ENCODE measurements around the gene TSPAN11. TPM values are rescaled to one million over a fixed set of nuclear protein-coding genes. Genes with fewer than 3 reads are reported as not detected.

TSPAN11 gene
- total RNA-seq, 1 experiment from 2014 or later, result 4.6 TPM

DNA sequence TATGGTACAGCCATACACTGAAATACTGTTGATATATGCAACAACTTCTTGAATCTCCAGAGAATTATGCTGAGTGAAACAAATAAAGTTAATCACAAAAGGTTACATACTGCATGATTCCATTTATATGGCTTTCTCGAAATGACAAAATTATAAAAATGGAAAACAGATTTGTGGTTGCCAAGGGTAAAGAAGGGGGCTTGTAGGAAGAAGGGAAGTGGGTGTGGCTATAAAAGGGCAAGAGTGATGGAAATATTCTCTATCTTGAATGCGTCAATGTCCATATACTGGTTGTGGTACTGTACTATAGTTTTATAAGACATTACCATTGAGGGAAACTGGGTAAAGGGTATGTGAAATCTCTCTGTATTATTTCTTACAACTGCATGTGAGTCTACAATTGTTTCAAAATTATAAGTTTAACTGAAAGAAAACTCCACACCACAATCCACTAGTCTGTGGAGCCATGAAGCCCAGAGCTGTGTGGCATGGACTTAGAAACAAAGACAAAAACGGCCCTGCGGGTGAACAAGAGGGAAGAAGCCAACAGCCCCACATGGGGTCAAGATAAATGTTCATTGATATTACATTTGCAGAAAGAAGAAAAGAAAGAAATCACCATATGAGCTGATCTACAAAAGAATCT lies 18.3 kb upstream of the TSPAN11 start (continued):
- TF ChIP-seq, protein P1, sequence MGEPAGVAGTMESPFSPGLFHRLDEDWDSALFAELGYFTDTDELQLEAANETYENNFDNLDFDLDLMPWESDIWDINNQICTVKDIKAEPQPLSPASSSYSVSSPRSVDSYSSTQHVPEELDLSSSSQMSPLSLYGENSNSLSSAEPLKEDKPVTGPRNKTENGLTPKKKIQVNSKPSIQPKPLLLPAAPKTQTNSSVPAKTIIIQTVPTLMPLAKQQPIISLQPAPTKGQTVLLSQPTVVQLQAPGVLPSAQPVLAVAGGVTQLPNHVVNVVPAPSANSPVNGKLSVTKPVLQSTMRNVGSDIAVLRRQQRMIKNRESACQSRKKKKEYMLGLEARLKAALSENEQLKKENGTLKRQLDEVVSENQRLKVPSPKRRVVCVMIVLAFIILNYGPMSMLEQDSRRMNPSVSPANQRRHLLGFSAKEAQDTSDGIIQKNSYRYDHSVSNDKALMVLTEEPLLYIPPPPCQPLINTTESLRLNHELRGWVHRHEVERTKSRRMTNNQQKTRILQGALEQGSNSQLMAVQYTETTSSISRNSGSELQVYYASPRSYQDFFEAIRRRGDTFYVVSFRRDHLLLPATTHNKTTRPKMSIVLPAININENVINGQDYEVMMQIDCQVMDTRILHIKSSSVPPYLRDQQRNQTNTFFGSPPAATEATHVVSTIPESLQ (CRISPR knock-in tag; IDR thresholded peaks at IDR 0.05), result no peak
- TF ChIP-seq, protein P2, sequence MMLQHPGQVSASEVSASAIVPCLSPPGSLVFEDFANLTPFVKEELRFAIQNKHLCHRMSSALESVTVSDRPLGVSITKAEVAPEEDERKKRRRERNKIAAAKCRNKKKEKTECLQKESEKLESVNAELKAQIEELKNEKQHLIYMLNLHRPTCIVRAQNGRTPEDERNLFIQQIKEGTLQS (CRISPR knock-in tag; conservative IDR thresholded peaks at IDR 0.05), result no peak

DNA sequence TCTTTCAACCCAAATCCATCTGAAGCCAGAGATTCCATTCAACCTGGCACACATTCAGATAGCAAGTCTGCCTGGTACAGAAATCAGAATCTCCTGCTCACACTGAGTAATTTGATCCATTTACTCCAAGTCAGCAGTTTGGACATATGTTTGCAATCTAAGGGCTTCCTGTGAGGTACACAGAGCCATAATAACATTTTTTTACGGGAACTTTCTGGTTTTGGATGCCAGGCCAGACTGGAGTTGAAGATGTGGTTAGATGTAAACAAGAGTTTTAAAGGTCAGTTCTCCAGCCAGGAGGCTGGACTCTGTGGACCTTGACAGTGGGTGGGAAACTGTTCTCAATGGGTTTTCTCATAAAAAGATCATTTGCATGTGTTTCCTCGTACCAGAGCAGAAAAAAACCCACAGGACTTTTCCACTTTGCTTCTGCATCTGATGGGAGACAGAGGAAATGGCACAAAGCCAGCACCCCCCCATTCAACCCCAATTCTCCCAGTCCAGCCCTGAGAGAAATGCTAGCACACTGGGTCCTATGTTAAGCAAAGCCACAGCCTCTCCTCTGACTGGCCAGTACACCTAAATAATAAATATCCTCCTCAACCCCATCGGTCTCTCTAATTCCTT lies 17.7 kb upstream of the TSPAN11 start:
- Mint-ChIP-seq H3K27ac (0 out of 2 replicates have a peak overlapping the region, but pooled peaks have one; percentile 1), H3K27me3 (ENCODE audit: low read depth) (peaks cover 7% of the 10 kb centered on the region; the same call in 1 of the 2 replicates), H3K4me1 (peaks cover 30% of the 10 kb centered on the region), H3K4me3 (no peak overlapping the region), H3K9me3 (peaks cover 9% of the 10 kb centered on the region), H3K36me3 (0 out of 2 replicates have a peak, but pooled peaks cover 6% of the 10 kb centered on the region)
- CTCF ChIA-PET, result no interaction called here
- POLR2A ChIA-PET, result no interaction called here
- no peak for DNase-seq (ENCODE audit: low spot score)
- no peak for ATAC-seq
- TF ChIP-seq NFE2L1 (CRISPR knock-in tag; IDR thresholded peaks at IDR 0.05), result no peak
- TF ChIP-seq, protein P3, sequence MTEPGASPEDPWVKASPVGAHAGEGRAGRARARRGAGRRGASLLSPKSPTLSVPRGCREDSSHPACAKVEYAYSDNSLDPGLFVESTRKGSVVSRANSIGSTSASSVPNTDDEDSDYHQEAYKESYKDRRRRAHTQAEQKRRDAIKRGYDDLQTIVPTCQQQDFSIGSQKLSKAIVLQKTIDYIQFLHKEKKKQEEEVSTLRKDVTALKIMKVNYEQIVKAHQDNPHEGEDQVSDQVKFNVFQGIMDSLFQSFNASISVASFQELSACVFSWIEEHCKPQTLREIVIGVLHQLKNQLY (CRISPR knock-in tag; IDR thresholded peaks at IDR 0.05), result no peak
- no peak for TF ChIP-seq MYBL2 (CRISPR knock-in tag; IDR thresholded peaks at IDR 0.05)

DNA sequence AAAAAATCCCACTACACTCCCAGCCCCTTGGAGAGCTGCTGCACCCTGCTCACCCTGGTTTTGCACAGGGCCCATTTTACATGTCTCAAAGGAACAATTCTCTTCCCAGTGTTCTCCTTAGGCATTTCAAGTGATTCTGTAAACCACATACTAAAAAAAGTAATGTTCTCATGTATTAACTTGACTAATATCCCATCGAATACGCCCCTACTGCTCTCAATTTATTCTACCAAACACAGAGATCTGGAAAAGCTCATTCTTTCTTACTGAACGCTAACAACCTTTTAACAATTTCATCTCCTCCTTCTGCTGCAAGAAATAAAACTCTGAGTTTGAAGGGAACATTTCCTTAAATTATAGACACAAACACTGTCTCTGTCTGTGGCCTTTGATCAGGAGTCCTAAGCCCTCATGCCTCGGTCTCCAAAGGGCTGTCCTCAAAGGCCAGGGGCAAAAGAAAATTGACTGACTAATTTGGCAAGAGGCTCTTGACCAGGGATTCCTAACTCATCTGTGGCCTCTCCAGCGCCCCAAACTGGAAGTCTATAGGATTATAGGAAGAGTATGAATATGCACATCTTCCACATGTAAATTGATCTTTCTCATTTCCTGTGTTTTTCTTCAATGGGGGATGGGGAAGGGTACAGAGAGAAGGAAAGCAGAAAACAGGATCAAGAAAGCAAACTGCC lies 17.1 kb upstream of the TSPAN11 start:
- ATAC-seq, result 0 out of 2 replicates have a peak, but pooled peaks have one; percentile 19
- H3K27me3 Mint-ChIP-seq (ENCODE audit: low read depth), result peaks cover 10% of the 10 kb centered on the region; the same call in 1 of the 2 replicates

DNA sequence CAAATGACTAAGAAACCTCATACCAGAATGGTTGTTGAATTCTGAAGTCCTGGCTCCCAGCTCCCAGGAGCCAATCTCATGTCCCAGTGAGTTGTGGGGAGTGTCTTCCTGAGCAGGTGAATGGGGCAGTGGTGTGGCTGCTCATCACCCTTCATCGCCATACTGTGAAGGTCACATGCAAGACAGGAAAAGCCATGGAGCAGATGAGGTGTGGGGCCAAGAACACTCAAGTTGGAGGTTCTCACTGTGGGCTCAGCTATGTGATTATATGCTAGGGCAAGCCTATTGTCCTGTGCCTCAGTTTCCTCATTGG lies 16.6 kb upstream of the TSPAN11 start:
- ATAC-seq (peak; percentile 49; the same call in 1 of the 2 replicates), DNase-seq (ENCODE audit: low spot score) (no peak)
- H3K4me3 Mint-ChIP-seq, result no peak overlapping the region
- peaks cover 10% of the 10 kb centered on the region; the same call in 1 of the 2 replicates for H3K27me3 Mint-ChIP-seq (ENCODE audit: low read depth)
- TF ChIP-seq, protein P4, sequence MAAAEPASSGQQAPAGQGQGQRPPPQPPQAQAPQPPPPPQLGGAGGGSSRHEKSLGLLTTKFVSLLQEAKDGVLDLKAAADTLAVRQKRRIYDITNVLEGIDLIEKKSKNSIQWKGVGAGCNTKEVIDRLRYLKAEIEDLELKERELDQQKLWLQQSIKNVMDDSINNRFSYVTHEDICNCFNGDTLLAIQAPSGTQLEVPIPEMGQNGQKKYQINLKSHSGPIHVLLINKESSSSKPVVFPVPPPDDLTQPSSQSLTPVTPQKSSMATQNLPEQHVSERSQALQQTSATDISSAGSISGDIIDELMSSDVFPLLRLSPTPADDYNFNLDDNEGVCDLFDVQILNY (CRISPR knock-in tag; IDR thresholded peaks at IDR 0.05), result no peak
- TF ChIP-seq, protein P5, sequence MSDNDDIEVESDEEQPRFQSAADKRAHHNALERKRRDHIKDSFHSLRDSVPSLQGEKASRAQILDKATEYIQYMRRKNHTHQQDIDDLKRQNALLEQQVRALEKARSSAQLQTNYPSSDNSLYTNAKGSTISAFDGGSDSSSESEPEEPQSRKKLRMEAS (CRISPR knock-in tag; IDR thresholded peaks at IDR 0.05), result no peak
- TF ChIP-seq, protein P3 (CRISPR knock-in tag; IDR thresholded peaks at IDR 0.05), result no peak
- ChIA-PET CTCF (interaction anchor here (0.6 kb wide), 1 partner anchor 403 kb away, joined by 3 read pairs; no protein-coding TSS in a partner anchor), POLR2A (no interaction called here)
- peaks cover 9% of the 10 kb centered on the region for H3K9me3 Mint-ChIP-seq
- 0 out of 2 replicates have a peak, but pooled peaks cover 6% of the 10 kb centered on the region for H3K36me3 Mint-ChIP-seq
- peaks cover 34% of the 10 kb centered on the region for H3K4me1 Mint-ChIP-seq
- H3K27ac Mint-ChIP-seq, result 0 out of 2 replicates have a peak overlapping the region, but pooled peaks have one; percentile 1

More for the DNA sequence above, 17.1 kb upstream of the TSPAN11 start:
- no peak for DNase-seq (ENCODE audit: low spot score)
- POLR2A ChIA-PET, result no interaction called here
- Mint-ChIP-seq H3K9me3 (peaks cover 9% of the 10 kb centered on the region), H3K4me1 (peaks cover 30% of the 10 kb centered on the region), H3K27ac (peak overlapping the region; percentile 1; the same call in 1 of the 2 replicates), H3K36me3 (0 out of 2 replicates have a peak, but pooled peaks cover 6% of the 10 kb centered on the region), H3K4me3 (no peak overlapping the region; the same call in 1 of the 2 replicates)
- no peak for TF ChIP-seq MXD4 (CRISPR knock-in tag; IDR thresholded peaks at IDR 0.05; ENCODE audit: borderline replicate concordance)
- TF ChIP-seq JAZF1 (CRISPR knock-in tag; IDR thresholded peaks at IDR 0.05), result no peak
- no peak for TF ChIP-seq ZNF671 (CRISPR knock-in tag; IDR thresholded peaks at IDR 0.05)
- no peak for TF ChIP-seq MYBL2 (CRISPR knock-in tag; IDR thresholded peaks at IDR 0.05)
- TF ChIP-seq, protein P2 (CRISPR knock-in tag; conservative IDR thresholded peaks at IDR 0.05), result no peak
- TF ChIP-seq, protein P6, sequence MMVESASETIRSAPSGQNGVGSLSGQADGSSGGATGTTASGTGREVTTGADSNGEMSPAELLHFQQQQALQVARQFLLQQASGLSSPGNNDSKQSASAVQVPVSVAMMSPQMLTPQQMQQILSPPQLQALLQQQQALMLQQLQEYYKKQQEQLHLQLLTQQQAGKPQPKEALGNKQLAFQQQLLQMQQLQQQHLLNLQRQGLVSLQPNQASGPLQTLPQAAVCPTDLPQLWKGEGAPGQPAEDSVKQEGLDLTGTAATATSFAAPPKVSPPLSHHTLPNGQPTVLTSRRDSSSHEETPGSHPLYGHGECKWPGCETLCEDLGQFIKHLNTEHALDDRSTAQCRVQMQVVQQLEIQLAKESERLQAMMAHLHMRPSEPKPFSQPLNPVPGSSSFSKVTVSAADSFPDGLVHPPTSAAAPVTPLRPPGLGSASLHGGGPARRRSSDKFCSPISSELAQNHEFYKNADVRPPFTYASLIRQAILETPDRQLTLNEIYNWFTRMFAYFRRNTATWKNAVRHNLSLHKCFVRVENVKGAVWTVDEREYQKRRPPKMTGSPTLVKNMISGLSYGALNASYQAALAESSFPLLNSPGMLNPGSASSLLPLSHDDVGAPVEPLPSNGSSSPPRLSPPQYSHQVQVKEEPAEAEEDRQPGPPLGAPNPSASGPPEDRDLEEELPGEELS (CRISPR knock-in tag; IDR thresholded peaks at IDR 0.05), result no peak
- TF ChIP-seq ZNF317 (CRISPR knock-in tag; IDR thresholded peaks at IDR 0.05; ENCODE audit: borderline replicate concordance, low read depth), result no peak
- CTCF ChIA-PET, result interaction anchor here (0.6 kb wide), 1 partner anchor 404 kb away, joined by 3 read pairs; no protein-coding TSS in a partner anchor
